ENCODE measurements around the gene GRAMD1B. TPM values are rescaled to one million over a fixed set of nuclear protein-coding genes. Genes with fewer than 3 reads are reported as not detected.
"Not testable (repeated sequence)": the region's sequence is repeated elsewhere in the genome, so short reads cannot be mapped to it uniquely, and the experiment has no call there.

GRAMD1B gene
- total RNA-seq, 1 experiment from 2014 or later: 82.1 TPM

DNA sequence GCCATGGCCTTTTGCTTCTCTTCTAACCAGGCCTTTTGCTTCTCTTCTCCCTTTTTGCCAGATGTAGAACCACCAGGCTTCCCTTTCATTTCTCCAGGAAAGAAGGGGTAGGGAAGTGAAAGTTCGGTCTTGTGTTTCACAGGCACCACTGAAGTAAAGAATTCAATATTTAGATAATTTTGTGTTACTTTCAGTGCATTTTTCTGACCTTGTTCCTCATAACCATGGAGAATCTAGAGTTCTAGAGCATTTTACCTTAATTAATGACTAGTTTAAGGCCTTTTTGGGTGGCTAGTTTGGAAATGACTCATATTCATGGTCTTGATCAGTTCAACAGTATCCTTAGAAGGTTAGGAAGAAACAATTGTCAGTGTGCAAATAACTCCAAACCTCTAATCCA is 22.7 kb downstream of the GRAMD1B start:
- no peaks in the 10 kb centered on the region for H3K9me3 ChIP-seq (ENCODE audit: low read length)
- H3K79me2 ChIP-seq (ENCODE audit: low read length): peaks cover 75% of the 10 kb centered on the region
- no peaks in the 10 kb centered on the region for H4K20me1 ChIP-seq (ENCODE audit: low read length)
- no peak overlapping the region for H3K4me3 ChIP-seq (ENCODE audit: low read length)
- no peak for TF ChIP-seq EZH2 (IDR thresholded peaks at IDR 0.05; ENCODE audit: low read length, unreplicated experiment)
- TF ChIP-seq, protein P1, sequence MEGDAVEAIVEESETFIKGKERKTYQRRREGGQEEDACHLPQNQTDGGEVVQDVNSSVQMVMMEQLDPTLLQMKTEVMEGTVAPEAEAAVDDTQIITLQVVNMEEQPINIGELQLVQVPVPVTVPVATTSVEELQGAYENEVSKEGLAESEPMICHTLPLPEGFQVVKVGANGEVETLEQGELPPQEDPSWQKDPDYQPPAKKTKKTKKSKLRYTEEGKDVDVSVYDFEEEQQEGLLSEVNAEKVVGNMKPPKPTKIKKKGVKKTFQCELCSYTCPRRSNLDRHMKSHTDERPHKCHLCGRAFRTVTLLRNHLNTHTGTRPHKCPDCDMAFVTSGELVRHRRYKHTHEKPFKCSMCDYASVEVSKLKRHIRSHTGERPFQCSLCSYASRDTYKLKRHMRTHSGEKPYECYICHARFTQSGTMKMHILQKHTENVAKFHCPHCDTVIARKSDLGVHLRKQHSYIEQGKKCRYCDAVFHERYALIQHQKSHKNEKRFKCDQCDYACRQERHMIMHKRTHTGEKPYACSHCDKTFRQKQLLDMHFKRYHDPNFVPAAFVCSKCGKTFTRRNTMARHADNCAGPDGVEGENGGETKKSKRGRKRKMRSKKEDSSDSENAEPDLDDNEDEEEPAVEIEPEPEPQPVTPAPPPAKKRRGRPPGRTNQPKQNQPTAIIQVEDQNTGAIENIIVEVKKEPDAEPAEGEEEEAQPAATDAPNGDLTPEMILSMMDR (conservative IDR thresholded peaks at IDR 0.05; ENCODE audit: low read depth, low read length): no peak
- TF ChIP-seq EZH2phosphoT487 (IDR thresholded peaks at IDR 0.05; ENCODE audit: borderline replicate concordance, low read length): no peak
- no peak for DNase-seq
- peak overlapping the region; percentile 98 for H3K27ac ChIP-seq (ENCODE audit: low read length)
- intact Hi-C loops (cut with micrococcal nuclease): no loop called here
- BruUV-seq (replicated peaks): no TSS peak
- POLR2A ChIA-PET (ENCODE audit: unreplicated experiment): no interaction called here
- ATAC-seq: no peak
- H3K4me1 ChIP-seq (ENCODE audit: insufficient read depth, low read length): peaks cover 63% of the 10 kb centered on the region
- H3F3A ChIP-seq (ENCODE audit: low read length, unreplicated experiment): peaks cover 4% of the 10 kb centered on the region
- H3K9ac ChIP-seq (ENCODE audit: low read length): peak overlapping the region; percentile 92
- CTCF ChIA-PET: no interaction called here
- H3K4me2 ChIP-seq (ENCODE audit: low read length): 0 out of 2 replicates have a peak overlapping the region, but pooled peaks have one; percentile 6
- no peak overlapping the region for H2AFZ ChIP-seq (ENCODE audit: low read length)
- no peaks in the 10 kb centered on the region for H3K9me2 ChIP-seq (replicated peaks; ENCODE audit: low read length)
- H3K27me3 ChIP-seq (ENCODE audit: low read length): no peaks in the 10 kb centered on the region
- H3K36me3 ChIP-seq (ENCODE audit: low read depth, low read length): peaks cover 11% of the 10 kb centered on the region; the same call in 1 of the 2 replicates

DNA sequence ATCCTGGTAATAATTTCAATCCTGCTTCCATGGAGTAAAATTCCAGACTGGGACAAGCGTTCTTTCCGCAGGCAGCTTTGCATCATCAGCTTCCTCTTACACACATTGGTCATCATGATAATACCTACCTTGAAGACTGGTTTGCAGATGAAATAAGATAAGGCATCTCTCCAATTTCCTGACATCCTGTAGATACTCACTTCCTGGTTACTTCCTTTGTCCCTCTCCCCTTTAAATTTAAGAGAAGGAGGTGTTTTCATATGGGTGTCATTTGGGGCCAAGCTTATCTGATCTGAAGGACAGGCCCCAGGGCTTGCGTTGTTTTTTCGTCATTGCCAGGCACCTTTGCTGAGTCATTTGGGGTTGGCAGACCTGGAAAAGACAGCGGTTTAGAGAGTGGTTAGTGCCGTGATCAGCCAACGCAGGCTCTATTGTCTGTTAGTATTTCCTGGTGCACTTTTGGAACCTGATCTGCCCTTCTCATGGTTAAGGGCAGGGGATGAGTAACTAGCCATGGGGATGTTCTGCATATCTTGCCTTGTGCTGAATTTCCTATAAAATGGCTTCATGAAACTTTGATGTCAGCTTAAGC is 24.1 kb downstream of the GRAMD1B start:
- no peak for TF ChIP-seq EZH2phosphoT487 (IDR thresholded peaks at IDR 0.05; ENCODE audit: borderline replicate concordance, low read length)
- TF ChIP-seq, protein P1 (conservative IDR thresholded peaks at IDR 0.05; ENCODE audit: low read depth, low read length): no peak
- TF ChIP-seq EZH2 (IDR thresholded peaks at IDR 0.05; ENCODE audit: low read length, unreplicated experiment): no peak
- peak overlapping the region; percentile 69 for H3K4me2 ChIP-seq (ENCODE audit: low read length)
- ChIA-PET POLR2A (ENCODE audit: unreplicated experiment) (interaction anchor here (0.5 to 0.7 kb wide), 3 partner anchors 20 to 260 kb away, joined by 4 to 12 read pairs (median 8); no protein-coding TSS in a partner anchor), CTCF (interaction anchor here (1.1 kb wide), 1 partner anchor 47 kb away, joined by 8 read pairs; no protein-coding TSS in a partner anchor)
- H3K9me3 ChIP-seq (ENCODE audit: low read length): no peaks in the 10 kb centered on the region
- H3K9ac ChIP-seq (ENCODE audit: low read length): peak overlapping the region; percentile 92
- peak; percentile 99 for DNase-seq
- BruUV-seq (replicated peaks): no TSS peak
- no peaks in the 10 kb centered on the region for H4K20me1 ChIP-seq (ENCODE audit: low read length)
- H3K79me2 ChIP-seq (ENCODE audit: low read length): peaks cover 79% of the 10 kb centered on the region
- H3K27me3 ChIP-seq (ENCODE audit: low read length): no peaks in the 10 kb centered on the region
- H2AFZ ChIP-seq (ENCODE audit: low read length): no peak overlapping the region
- peaks cover 21% of the 10 kb centered on the region; the same call in 1 of the 2 replicates for H3K36me3 ChIP-seq (ENCODE audit: low read depth, low read length)
- peak; percentile 80 for ATAC-seq
- H3K4me1 ChIP-seq (ENCODE audit: insufficient read depth, low read length): peaks cover 73% of the 10 kb centered on the region
- intact Hi-C loops (cut with micrococcal nuclease): loop anchor here (1.0 kb wide), 2 partner anchors 20 to 23 kb away; no protein-coding TSS in a partner anchor
- H3K27ac ChIP-seq (ENCODE audit: low read length): peak overlapping the region; percentile 98
- H3F3A ChIP-seq (ENCODE audit: low read length, unreplicated experiment): peaks cover 4% of the 10 kb centered on the region
- H3K9me2 ChIP-seq (replicated peaks; ENCODE audit: low read length): no peaks in the 10 kb centered on the region
- peak overlapping the region; percentile 47 for H3K4me3 ChIP-seq (ENCODE audit: low read length)

DNA sequence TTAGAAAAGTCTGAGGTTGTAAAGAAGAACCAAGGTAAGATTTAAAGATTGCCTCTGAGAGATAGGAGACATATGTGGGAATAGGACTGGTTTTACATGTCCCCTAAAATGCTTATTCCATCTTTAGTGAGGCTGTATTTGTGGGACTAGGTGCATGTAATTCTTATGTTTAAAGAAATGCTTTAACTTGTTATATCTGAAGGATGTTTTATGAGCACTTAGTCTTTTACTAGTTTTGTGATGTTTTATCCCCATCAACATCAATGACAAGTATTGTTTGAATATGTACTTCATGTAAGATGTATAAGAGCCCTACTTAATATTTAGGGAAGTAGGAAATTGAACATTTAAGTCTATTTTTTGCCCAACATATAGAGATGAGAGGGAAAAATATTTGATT is 24.7 kb downstream of the GRAMD1B start:
- peak overlapping the region; percentile 69 for H3K4me2 ChIP-seq (ENCODE audit: low read length)
- H3K27me3 ChIP-seq (ENCODE audit: low read length): no peaks in the 10 kb centered on the region
- TF ChIP-seq, protein P1 (conservative IDR thresholded peaks at IDR 0.05; ENCODE audit: low read depth, low read length): no peak
- TF ChIP-seq EZH2phosphoT487 (IDR thresholded peaks at IDR 0.05; ENCODE audit: borderline replicate concordance, low read length) (no peak), EZH2 (IDR thresholded peaks at IDR 0.05; ENCODE audit: low read length, unreplicated experiment) (no peak)
- H3K9me2 ChIP-seq (replicated peaks; ENCODE audit: low read length): no peaks in the 10 kb centered on the region
- H3K9me3 ChIP-seq (ENCODE audit: low read length): no peaks in the 10 kb centered on the region
- peaks cover 21% of the 10 kb centered on the region; the same call in 1 of the 2 replicates for H3K36me3 ChIP-seq (ENCODE audit: low read depth, low read length)
- no peak overlapping the region for H2AFZ ChIP-seq (ENCODE audit: low read length)
- no peaks in the 10 kb centered on the region for H4K20me1 ChIP-seq (ENCODE audit: low read length)
- H3K79me2 ChIP-seq (ENCODE audit: low read length): peaks cover 78% of the 10 kb centered on the region
- ChIA-PET POLR2A (ENCODE audit: unreplicated experiment) (no interaction called here), CTCF (no interaction called here)
- DNase-seq: no peak
- H3K27ac ChIP-seq (ENCODE audit: low read length): peak overlapping the region; percentile 98
- peaks cover 73% of the 10 kb centered on the region for H3K4me1 ChIP-seq (ENCODE audit: insufficient read depth, low read length)
- peak overlapping the region; percentile 88 for H3K9ac ChIP-seq (ENCODE audit: low read length)
- TSS peak; percentile 77 for BruUV-seq (replicated peaks)
- intact Hi-C loops (cut with micrococcal nuclease): loop anchor here (1.0 kb wide), 2 partner anchors 20 to 23 kb away; no protein-coding TSS in a partner anchor
- H3F3A ChIP-seq (ENCODE audit: low read length, unreplicated experiment): peaks cover 4% of the 10 kb centered on the region
- peak overlapping the region; percentile 47 for H3K4me3 ChIP-seq (ENCODE audit: low read length)
- ATAC-seq: no peak

DNA sequence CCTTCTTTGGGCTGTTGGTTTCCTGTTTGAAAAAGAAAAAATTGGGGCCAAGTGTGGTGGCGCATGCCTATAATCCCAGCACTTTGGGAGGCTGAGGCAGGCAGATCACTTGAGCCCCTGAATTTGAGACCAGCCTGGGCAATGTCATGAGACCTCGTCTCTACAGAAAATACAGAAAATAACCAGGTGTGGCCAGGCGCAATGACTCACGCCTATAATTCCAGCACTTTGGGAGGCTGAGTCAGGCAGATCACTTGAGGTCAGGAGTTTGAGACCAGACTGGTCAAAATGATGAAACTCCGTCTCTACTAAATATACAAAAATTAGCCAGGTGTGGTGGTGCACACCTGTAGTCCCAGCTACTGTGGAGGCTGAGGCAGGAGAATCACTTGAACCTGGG is 26.4 kb downstream of the GRAMD1B start:
- peaks cover 21% of the 10 kb centered on the region; the same call in 1 of the 2 replicates for H3K36me3 ChIP-seq (ENCODE audit: low read depth, low read length)
- BruUV-seq (replicated peaks); intact Hi-C loops (cut with micrococcal nuclease); H3K27me3 ChIP-seq (ENCODE audit: low read length); H3K9me2 ChIP-seq (replicated peaks; ENCODE audit: low read length); POLR2A ChIA-PET (ENCODE audit: unreplicated experiment); H3K9me3 ChIP-seq (ENCODE audit: low read length); H2AFZ ChIP-seq (ENCODE audit: low read length); H4K20me1 ChIP-seq (ENCODE audit: low read length); H3F3A ChIP-seq (ENCODE audit: low read length, unreplicated experiment): not testable (repeated sequence)
- CTCF ChIA-PET: interaction anchor here (0.6 kb wide), 1 partner anchor 19 kb away, joined by 3 read pairs; no protein-coding TSS in a partner anchor
- H3K79me2 ChIP-seq (ENCODE audit: low read length): peaks cover 80% of the 10 kb centered on the region
- DNase-seq (peak; percentile 76), ATAC-seq (peak; percentile 2; the same call in 1 of the 2 replicates)
- peak overlapping the region; percentile 98 for H3K27ac ChIP-seq (ENCODE audit: low read length)
- H3K9ac ChIP-seq (ENCODE audit: low read length): peak overlapping the region; percentile 88
- peak overlapping the region; percentile 69 for H3K4me2 ChIP-seq (ENCODE audit: low read length)
- H3K4me3 ChIP-seq (ENCODE audit: low read length): peak overlapping the region; percentile 47; the same call in 1 of the 2 replicates
- H3K4me1 ChIP-seq (ENCODE audit: insufficient read depth, low read length): peaks cover 63% of the 10 kb centered on the region
